ENCODE measurements around the gene NIPA2.

The NIPA2 gene

GRCh38 chr15:22903961-22904534 lies 65.6 kb downstream of the NIPA2 start:
- FAIRE-seq, result no peak

DNA sequence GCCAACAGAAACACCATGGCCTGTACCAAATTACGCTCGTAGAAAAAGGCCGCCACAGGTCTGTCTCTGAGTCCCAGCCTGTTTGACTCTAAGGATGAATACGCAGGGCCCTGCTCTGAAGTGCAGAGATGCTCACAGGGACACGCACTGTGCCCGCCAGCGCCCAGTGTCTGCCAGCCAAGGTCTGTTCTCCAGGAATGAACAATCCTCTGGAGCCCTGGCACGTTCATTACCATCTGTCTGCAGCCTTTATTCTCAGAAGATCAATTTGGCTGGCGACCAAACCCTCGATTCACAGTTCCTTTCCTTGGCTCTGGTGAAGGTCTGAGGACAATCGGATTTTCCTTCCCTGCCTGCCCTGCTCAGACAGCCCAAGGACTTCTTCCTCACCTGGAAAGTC lies 66.3 kb downstream of the NIPA2 start:
- FAIRE-seq, result no peak

DNA sequence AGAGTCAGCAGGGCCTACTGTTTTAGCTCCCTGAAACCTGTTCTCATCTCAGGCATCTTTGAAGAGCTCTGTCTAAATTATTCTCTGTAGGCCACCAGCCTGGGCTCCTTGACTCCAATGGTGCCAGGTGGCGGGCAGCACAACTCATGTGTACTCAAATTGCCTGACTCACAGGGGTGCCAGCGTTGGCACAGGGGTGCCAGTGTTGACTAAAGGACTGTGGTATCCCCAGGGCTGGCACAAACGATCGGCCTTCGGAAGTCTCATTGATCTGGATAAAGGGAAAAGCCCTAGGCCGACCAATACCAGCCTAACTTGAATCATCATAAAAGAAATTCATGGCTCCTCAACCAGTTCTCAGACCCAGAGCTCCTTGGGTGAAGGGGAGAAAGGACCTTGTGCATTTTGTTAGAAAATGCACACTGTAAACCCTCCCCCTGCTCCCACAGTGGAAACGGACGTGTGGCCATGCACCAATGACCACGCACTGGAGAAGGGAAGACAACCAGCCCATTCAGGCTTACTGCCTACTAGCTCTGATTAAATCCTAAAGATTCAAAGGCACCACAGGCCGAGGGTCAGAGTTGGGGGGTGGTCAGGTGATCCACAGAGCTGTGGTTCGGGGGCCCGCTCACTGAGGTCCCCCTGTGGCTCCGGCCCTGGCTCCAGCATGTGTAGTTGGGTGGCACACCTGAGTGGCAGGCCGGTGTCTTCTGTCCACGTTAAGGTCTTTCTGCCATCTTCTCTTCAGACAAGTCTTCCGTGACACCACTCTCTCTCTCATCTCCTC lies 68.9 kb downstream of the NIPA2 start:
- no peak for FAIRE-seq

DNA sequence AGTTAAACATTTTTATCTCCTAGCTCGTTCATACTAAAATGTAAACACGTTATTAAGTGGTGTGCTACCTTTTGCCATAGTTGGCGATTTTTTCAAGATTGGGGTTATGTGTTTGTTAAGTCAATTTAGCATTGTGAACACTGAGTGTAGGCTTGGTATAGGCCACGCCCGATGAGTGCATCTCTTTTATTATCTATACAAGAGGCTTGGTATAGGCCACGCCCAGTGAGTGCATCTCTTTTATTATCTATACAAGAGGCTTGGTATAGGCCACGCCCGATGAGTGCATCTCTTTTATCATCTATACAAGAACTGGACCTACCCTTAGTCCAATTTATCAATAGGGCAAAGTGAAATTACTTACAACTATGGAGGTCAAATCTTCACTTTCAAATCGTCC lies 70.4 kb downstream of the NIPA2 start:
- no peak for FAIRE-seq

DNA sequence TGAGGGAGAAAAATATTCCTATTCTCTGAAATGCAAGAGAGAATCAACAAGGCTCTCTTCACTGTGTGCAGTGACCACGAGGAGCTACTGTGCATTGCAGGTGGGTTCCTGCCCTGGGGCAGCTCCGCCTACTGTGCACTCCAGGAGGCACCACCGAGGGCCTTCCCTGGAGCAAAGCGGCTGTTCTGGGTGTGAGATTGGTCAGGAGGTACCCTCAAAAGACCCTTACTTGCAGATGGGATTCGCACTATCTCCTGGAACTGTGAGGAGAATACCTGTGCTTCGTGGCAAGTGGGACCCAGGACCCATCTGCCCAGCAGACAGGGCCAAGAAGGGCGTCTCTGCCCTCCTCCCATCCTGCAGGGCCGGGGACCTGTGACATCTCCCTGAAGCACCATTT lies 72.8 kb downstream of the NIPA2 start:
- no peak for FAIRE-seq

DNA sequence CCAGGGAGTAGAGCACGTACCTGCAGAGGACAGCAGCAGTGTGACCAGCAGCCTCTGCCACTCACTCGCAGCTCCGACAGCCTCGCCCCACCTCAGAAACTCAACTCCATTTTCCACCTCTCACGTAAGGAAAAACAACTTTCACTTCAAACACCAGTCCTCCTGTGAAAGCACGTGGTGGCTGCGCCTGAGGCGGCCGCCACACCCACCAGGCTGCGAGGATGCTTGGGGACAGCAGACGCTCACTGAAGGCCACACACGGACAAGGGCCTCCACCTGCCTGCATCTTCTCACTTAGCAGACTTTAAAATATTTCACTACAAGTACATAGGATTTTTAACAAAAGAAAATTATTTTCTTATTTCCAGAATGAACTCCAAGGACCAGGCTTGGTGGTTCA lies 73.8 kb downstream of the NIPA2 start:
- FAIRE-seq, result no peak

GRCh38 chr15:22913646-22914380 lies 75.3 kb downstream of the NIPA2 start:
- FAIRE-seq, result no peak

- FAIRE-seq, result no peak
Measured at GRCh38 chr15:22915866-22916515, 77.5 kb downstream of the NIPA2 start.

- no peak for FAIRE-seq
Measured at GRCh38 chr15:22916606-22917350, 78.3 kb downstream of the NIPA2 start.

GRCh38 chr15:22917556-22917955 lies 79.1 kb downstream of the NIPA2 start:
- no peak for FAIRE-seq
